Fibroblast of mammary gland (primary cell): ENCODE data around the gene NME2.
A peak's percentile ranks its signal among the peaks of the same experiment; 100 is the strongest.

ENCODE experiments used
- DNase-seq: peaks from one replicate; pipeline ENCODE4 v3.0.0-alpha.2; 2010; ENCODE audit warnings: low read depth
- H3K4me3 ChIP-seq: 2 replicates; pipeline ENCODE4 v1.5.1; 2011; ENCODE audit warnings: low read depth, mild to moderate bottlenecking, low read length, moderate library complexity; ENCODE audit not compliant: control insufficient read depth
- TF ChIP-seq, protein P1 (sequence below): conservative IDR thresholded peaks from 2 replicates; pipeline ENCODE4 v1.5.1; 2011; ENCODE audit warnings: low read depth, low read length, inconsistent platforms; ENCODE audit not compliant: control insufficient read depth, insufficient read depth

The NME2 gene

DNA sequence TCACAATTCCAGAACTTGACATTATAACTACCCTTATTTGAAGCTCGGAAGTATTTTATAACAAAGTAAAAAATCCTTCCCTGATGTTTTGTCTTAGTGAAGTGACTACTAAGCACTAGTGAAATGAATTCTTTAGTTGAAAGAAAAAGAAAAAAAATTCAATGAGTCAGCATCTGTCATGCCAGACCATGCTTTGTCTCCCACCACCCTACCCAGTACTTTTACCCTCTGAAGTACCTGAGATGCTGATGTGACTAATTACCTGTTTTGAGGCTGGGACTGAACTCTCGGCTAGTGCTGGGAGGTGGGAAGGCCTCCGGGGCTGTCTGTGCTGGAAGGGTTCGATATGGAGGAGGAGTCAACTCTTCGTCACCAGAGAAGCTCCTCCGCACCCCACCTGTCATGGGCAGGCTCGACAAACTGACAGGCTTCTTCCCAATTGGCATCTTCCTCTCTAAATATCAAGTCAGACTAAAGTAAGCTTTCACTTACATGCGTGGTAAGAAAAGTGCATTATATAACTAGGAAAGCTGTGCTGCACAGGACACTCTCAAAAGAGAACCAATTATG lies 19.6 kb downstream of the NME2 start:
- DNase-seq = no peak
- no peak overlapping the region for H3K4me3 ChIP-seq
- TF ChIP-seq, protein P1, sequence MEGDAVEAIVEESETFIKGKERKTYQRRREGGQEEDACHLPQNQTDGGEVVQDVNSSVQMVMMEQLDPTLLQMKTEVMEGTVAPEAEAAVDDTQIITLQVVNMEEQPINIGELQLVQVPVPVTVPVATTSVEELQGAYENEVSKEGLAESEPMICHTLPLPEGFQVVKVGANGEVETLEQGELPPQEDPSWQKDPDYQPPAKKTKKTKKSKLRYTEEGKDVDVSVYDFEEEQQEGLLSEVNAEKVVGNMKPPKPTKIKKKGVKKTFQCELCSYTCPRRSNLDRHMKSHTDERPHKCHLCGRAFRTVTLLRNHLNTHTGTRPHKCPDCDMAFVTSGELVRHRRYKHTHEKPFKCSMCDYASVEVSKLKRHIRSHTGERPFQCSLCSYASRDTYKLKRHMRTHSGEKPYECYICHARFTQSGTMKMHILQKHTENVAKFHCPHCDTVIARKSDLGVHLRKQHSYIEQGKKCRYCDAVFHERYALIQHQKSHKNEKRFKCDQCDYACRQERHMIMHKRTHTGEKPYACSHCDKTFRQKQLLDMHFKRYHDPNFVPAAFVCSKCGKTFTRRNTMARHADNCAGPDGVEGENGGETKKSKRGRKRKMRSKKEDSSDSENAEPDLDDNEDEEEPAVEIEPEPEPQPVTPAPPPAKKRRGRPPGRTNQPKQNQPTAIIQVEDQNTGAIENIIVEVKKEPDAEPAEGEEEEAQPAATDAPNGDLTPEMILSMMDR = no peak

DNA sequence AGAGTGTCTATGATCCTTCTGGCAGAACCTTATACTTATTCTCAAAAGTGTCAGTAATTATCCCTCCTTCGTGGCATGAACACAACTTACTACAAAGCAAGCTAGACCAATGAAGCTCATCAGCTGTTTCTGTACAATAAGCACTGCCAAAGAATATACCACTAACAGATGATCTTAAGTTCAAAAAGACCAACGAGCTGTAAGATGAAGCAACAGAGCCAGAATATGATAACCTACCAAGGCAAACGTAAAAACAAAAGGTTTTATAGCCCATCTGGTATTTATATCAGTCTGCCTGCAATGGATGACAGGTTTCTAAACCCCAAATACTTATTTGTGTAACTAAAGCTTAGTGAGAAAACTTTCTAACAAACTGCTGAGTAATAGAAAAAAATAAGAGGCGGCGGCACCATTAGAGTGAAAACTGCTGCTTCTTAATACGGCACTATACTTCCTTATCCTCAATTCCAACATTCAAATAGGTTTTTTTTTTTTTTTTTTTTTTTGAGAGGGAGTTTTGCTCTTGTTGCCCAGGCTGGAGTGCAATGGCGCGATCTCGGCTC lies 22.1 kb downstream of the NME2 start:
- TF ChIP-seq, protein P1 = no peak
- H3K4me3 ChIP-seq = no peak overlapping the region
- DNase-seq = no peak

DNA sequence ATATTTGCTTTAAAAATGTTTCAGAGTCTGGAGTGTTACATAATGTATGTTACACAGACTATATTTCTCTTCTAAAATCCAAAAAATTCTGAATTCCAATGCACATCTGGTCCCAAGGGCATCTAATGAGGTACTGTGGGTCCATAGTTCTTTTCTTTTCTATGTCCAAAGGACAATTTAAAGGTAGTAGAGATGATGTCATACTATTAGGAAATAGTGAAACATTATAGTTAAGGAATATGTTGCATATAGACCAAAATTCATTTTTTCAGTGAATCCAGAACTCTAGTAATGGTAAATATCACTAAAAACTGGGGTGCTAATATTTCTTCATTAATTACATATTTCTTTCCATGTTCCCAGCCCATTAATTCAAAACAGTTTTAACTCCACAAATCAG lies 23.0 kb downstream of the NME2 start:
- no peak for DNase-seq
- no peak overlapping the region for H3K4me3 ChIP-seq
- TF ChIP-seq, protein P1 = no peak

DNA sequence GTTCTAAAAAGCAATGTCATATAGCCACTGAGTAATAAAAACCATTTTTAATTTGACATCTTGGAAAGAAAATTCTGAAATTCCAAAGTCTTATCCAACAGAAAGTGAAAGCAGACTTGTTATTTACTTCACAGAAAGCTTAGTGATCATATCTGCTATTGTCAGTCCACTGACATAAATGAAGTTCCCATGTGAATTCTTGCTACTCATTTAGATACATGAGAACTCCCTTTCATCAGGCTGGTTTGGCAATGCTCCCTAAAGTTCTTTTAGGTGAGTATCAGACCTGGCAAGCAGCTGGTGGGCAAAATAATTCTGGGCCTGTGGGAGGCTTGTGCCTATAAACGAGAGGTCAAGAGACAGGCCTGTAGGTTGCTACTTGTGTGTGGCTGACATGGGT lies 23.4 kb downstream of the NME2 start:
- TF ChIP-seq, protein P1 = no peak
- DNase-seq = peak; percentile 51
- no peak overlapping the region for H3K4me3 ChIP-seq

DNA sequence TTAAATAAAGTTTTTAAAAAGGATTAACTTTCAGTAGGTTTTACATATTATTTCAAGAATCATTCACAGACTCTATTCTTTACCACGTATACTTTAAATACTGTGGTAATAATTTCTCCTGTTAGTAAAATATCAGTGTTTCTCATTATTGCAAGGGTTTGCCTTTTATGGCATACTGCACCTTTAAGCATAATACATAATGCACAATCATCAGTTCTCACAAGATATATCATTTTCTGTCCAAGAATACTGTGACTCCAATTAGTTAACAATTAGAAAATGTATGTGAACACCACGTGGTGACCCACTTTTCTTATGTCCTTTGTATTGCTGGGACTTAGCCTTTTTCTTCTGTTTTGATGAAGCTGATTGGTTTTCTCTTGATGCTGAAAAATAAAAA lies 25.7 kb downstream of the NME2 start:
- TF ChIP-seq, protein P1 = no peak
- H3K4me3 ChIP-seq = no peak overlapping the region
- DNase-seq = no peak

DNA sequence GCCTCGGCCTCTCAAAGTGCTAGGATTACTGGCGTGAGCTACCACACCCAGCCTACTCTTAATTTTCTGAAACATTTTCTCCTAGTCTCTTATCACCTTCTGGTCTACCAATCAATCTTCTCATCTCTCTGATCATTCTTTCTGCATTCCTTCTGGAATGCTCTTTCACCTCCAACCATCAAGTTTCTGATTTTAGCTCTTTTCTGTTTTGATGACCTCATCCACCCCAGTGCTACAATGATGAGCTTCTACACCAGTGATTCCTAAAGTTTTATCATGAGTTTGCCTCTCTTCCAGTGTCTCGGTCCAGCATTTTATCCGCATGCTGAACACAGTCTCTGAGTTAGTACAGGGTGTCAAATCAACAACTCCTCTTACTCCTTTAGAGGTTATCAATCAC lies 31.5 kb downstream of the NME2 start:
- no peak for DNase-seq
- H3K4me3 ChIP-seq = no peak overlapping the region
- TF ChIP-seq, protein P1 = no peak

DNA sequence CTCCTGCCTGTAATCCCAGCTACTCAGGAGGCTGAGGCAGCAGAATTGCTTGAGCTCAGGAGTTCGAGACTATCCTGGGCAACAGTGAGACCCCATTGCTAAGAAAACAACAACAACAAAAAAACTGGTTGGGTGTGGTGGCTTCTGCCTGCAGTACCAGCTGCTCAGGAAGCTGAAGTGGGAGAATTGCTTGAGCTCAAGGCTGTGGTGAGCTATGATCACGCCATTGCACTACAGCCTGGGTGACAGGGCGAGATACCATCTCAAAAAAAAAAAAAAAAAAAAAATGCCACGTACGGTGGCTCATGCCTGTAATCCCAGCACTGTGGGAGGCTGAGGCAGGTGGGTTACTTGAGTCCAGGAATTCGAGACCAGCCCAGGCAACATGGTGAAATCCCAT lies 34.1 kb downstream of the NME2 start:
- TF ChIP-seq, protein P1 = no peak
- no peak for DNase-seq
- H3K4me3 ChIP-seq = no peak overlapping the region
